Kasumi-1 (cell line): ENCODE measurements around the gene PRMT3.
"Not testable (repeated sequence)": the region's sequence is repeated elsewhere in the genome, so short reads cannot be mapped to it uniquely, and the experiment has no call there.

ENCODE experiments used
- DNase-seq, 2 experiments: peaks; one replicate each; lab custom pipeline; 2025; lab: John Stamatoyannopoulos, UW

PRMT3 gene

DNA sequence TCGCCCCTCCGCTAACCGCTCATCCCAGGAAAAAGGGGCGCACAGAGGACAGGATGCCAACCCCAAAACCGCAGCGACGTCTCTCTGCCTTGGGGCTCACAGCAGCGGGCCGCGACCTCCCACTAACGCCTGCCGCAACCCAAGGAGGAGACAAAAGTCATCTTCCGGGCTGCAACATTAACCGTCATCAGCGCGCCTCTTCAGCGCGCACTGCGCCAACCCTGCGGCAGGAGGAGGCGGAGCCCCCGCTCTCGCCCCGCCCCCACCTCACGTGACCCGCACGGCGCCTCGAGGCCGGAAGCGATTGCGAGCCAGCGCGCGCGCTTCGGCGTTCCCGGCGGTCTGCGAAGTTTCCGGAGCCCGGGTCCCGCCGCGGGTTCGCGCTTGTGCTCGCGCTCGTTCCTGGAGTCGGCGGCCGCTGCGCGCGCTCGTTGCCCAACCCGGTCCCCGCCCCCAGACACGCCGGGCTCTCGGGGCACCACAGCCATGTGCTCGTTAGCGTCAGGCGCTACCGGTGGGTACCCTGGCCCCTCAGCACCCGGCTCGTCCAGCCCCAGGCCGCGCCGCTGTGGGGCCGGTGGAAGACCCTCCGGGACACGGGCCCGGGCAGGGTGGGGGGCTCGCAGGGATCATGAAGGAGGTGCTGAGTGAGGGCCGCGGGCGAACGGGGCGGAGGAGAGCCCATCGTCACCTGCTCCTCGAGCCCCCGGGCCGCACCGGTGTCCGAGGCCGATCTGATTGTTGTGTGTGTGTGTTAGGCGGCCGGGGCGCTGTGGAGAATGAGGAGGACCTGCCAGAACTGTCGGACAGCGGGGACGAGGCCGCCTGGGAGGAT lies at the start of gene PRMT3:
Gene PRMT3, plus strand, starts transcription at position 456 of the 835 bp plus-strand sequence. Its CDS starts 31 bp downstream, at position 487.
- DNase-seq: peak; percentile 97 to 98

DNA sequence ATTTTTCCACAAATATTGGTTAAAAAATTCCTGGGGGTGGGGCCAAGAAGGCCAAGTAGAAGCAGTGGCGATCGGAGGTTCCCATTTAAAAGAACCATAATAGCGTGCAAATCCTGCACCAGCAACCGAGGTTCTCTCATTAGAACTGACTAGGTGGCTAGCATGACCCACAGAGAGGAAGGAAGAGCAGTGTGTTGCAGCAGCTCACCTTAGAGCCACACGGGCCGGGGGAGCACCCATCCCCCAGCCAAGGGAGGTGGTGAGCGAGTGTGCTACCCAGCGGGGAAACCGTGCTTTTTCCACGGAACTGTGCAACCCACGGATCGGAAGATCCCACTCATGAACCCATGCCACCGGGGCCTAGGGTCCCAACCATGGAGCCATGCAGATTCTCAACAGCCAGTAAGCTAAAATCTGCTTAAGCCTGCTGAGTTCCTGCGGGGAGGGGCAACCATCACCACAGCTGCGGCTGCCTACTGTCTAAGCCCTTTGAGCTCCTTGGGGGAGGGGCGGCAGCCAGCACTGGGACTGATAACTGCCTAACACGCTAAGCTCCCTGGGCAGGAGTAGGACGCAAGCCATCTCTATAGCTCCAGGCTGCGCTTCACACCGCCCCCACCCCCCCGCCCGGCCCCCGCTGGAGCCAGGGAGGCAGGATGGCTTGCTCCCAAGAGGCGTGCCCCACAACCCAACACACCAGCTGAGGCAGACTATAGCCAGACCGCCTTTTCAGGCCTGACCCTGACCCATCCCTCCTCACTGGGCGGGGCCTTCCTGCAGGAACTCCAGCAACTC lies 45.0 kb upstream of the PRMT3 start:
- no peak for DNase-seq

DNA sequence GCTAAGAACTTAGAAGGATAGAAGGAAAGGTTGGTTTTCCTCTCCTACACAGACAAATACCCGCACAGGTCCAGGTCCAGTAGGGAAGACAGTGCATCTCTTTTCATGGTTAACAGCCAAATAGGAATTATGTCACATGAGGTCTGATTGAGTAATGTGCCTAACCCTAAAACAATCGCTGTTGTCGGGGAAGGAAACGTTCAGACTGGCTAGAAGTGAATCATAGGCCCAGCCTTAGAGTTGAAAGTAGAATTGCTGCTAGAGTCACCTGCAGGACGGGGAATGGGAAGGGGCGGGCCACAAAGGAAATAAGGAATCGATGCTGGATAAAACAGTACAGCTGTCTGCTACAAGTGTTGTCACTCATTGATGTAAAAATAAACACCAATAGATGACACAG lies 36.4 kb upstream of the PRMT3 start:
- no peak for DNase-seq

- no peak for DNase-seq
Measured at GRCh38 chr11:20351751-20352262, 35.7 kb upstream of the PRMT3 start.

DNA sequence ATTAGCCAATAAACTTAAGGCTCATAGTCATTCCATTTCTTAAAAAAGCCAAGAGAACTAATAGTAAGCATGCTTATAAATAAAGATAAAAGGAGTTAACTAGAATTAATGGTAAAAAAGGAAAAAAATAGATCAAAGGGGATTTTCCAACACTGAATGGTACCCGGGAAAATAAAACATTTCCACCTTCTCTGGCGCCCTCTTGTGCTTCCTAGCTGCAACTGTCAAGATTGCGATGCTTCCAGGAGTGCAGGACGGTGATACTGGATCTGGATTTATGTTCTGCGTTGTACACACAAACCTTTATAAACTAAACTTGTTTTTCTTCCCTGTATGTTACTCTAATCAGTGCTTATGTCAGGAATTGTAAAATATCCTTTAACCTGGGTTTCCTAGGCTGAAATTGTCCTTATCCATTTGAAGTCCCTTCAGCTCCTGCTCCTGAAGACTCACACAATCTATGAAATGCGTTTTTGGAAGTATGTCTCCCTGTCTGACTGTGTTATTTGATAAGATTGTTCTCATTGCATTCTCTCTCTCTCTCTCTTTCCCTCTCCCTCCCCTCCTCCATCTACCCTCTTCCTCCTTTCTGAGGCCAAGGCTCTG lies 33.6 kb upstream of the PRMT3 start:
- peak; percentile 45 to 47 for DNase-seq

DNA sequence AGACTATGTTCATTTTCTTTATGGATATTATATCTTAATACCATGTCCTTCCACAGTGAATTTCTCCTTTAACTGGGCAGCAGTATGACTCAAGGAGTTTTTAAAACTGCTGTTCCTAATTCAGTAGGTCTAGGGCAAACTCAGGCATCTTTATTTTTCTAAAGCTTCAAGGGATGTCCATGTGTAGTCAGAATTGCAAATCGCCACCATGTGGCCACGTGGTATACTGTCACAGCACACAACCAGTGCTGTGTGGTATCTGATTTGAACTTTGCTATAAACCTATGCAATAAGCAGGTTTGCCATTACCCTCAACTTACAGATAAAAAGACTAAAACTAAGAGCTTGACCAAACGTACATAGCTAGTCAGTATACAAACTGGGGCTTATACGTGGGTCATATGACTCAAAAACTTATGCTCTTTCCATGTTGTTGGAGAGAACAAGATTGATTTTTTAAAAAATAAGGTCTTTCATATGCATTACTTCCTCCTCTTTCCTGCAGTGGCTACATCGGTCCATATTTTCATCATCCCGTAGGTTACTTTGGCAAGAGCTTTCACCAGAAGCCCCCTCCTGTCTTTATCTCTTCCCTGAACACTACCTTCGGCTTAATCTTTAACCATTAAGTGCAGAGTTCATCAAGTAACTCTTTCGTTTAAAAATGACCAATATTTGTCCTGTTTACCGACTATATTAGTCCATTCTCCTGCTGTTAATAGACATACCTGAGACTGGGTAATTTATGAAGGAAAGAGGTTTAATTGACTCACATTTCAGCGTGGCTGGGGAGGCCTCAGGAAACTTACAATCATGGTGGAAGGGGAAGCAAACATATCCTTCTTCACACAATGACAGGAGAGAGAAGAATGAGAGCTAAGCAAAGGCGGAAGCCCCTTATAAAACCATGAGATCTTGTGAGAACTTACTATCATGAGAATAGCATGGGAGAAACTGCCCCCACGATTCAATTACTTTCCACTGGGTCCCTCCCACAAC lies 32.0 kb upstream of the PRMT3 start:
- peak; percentile 61 to 71 for DNase-seq

GRCh38 chr11:20357150-20357549 lies 30.4 kb upstream of the PRMT3 start:
- DNase-seq: no peak

DNA sequence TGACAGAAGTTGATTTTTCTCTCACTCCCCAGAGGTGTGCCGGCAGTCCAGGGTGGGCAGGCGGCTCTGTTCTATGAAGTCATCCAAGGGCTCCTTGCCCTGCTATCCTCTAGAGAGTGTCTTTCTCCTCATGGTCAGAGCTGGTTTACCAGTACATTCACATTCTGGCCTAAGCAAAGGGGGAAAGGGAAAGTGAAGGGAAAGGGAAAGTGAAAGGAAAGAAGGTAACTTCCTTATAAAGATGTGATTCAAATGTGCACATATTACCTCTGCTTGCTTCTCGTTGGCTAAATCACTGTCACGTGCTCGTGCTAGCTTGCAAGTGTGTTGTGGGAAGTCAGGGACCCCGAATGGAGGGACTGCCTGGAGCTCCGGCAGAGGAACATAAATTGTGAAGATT lies 26.9 kb upstream of the PRMT3 start:
- peak; percentile 6 to 24 for DNase-seq

DNA sequence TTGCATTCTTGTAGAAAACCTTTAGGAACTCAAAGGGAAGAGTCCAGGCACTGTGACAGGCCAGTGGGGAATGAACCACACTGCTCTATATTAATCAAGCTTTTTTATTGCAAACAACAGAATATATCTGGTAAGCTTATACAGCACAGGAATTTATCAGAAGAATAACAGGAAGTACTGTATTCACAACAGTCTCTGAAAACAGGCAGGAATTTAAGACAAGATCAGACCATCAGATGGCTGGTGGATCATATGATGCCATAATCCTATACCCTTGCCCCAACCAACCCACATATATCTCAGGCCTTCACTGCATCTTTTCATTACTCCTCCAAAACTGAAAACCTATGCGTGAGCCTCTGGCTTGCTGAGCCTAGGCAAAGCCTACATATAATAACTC lies 25.0 kb upstream of the PRMT3 start:
- DNase-seq: no peak

DNA sequence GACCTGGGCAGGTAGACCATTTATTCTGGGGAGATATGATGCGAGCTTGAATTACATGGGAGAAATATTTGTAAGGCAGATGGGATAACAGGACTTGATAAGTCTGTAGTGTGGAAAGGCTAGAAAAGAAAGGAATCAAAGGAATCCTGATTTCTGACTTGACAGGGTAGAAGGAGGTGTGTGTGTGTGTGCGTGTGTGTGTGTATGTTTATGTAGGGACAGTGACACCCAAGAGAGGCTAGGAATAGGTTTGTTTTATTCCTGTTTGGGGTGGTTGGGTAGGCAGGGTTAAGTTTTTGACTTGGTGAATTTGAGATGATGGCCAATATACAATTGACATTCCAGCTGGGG lies 24.4 kb upstream of the PRMT3 start:
- no peak for DNase-seq

DNA sequence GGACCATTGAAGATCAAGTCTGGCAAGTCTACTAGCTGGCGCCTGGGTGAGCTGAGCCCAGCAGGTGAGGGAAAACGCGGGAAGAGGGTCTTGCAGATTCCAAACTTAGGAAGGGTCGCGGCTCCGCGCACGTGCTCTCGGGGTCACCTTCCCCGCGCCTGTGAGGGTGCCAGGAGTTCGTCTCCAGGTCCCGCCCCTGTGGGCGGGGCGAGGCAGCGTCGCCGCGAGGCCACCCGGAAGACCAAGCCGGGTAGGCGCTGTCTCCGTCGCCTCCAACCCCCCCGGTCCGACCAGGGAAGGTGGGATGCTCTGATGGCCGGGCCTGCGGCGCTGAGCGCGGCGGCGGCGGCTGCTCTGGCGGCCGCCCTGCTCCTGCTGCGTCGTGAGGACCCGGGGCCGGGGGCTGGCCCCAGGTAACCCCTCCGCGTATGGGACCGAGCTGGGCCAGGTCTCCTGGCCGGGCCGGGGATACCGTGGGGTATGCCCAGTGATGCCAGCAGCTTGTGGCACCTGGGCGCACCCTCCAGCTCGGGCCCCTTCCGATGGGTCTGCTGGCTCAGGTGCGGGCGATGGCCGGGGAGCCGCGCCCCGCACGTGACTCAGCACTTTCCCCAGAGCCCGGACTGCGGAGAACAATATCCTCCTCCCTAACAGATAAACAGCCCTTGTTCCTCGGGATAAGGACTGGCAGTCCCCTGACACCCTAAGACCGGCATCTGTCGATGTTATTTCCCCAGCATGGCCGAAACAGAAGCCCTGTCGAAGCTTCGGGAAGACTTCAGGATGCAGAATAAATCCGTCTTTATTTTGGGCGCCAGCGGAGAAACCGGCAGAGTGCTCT lies 23.8 kb upstream of the PRMT3 start, which contains the start of gene HTATIP2:
Gene HTATIP2, plus strand, starts transcription at position 215 of the 841 bp plus-strand sequence. Its CDS starts 524 bp downstream, at position 739.
- peak; percentile 36 to 45 for DNase-seq

- no peak for DNase-seq
Measured at GRCh38 chr11:20364341-20364792, 23.1 kb upstream of the PRMT3 start.

GRCh38 chr11:20365465-20365864 lies 22.1 kb upstream of the PRMT3 start:
- not testable (repeated sequence) for DNase-seq

DNA sequence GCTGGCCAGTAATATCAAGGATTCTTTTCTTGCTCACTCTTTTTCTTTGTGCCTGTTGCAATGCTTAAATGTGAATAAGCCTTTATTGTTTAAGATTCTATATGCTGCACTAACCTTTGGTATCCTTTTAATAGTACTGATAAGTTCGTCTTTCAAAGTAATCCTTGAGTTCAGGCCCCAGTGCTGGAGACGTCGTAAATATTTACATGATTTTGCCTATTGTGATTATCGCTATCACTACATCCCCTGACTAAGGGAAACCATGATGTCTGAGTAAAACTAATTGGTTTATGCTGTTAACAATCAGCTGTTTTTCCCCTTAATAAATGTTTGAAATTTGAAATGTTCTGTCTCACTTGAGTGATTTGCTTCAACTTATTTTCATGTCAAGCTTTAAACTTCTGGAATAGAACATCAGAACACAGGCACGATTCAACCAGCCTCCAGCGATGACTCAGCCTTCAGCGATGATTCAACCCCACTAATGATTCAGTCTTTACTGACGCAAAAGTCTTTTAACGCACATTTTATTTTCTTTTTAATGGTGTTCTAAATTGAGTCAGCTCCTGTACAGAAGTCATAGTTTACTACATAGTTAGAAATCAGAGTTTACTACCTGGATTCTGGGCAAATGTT lies 20.1 kb upstream of the PRMT3 start:
- DNase-seq: peak in 1 of 2 experiments; percentile 7

DNA sequence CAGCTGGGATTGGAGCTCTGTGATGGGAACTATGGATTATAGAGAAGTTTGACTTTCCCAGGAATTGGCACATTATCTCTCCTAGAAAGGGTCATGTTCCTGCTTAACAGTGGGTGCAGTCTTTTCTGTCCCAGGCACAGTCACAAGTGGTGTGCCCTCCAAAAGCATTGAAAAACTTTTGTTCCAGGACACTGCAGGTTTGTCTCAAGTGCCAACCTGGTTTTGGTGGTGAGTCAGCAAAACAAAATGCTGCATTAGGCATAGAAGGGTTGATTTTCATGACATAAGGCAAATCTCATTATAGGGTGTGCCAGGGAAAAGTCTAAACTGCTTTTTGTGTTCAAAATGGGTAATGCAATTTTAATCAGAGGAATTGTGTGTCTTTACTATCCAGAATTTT lies 19.1 kb upstream of the PRMT3 start:
- DNase-seq: no peak

- no peak for DNase-seq
Measured at GRCh38 chr11:20369826-20370225, 17.7 kb upstream of the PRMT3 start.

- no peak for DNase-seq
Measured at GRCh38 chr11:20372081-20372626, 15.4 kb upstream of the PRMT3 start.

DNA sequence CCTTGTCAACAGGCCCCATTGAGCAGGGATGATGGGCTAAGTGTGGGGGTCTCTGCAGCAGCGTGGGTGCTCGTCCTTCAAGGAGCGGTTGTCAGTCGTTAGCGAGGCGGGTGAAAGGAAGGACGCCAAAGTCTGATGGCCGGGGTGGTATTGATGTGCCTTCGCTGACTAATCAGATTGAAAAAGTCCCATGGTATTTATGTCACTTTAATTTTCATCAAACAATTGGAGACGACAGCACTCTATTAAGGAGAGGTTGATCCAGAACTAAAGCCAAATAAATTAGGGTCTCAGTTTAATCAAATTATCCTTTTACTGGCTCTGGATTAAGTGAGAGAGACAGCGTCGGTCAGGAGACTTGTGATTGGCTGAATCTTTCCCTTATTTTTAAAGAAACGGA lies 14.4 kb upstream of the PRMT3 start:
- DNase-seq: no peak

- DNase-seq: no peak
Measured at GRCh38 chr11:20373568-20374209, 13.8 kb upstream of the PRMT3 start.
